Liver (tissue), 9 donors: Measurements from ENCODE around the gene NIBAN1. TPM values are rescaled to one million over a fixed set of nuclear protein-coding genes. Genes with fewer than 3 reads are reported as not detected.

Experiments used
- DNase-seq: peaks from one replicate; pipeline ENCODE4 v3.0.0-alpha.2; 2017; ENCODE audit warnings: low spot score
- H3K27ac ChIP-seq, 2 donors: one replicate each; pipeline ENCODE4 v1.7.0; 2013; ENCODE audit warnings: inconsistent platforms in 2 of 2, low read length in 2 of 2, control low read depth in 1 of 2, low read depth in 1 of 2, mild to moderate bottlenecking in 1 of 2
- H3K27me3 ChIP-seq, 4 donors: one replicate each; pipeline versions ENCODE4 v1.6.1 to v1.7.0; 2013; ENCODE audit warnings: low read length in 3 of 4, inconsistent platforms in 1 of 4, mild to moderate bottlenecking in 1 of 4, moderate library complexity in 1 of 4; ENCODE audit not compliant: control insufficient read depth in 4 of 4, insufficient read depth in 4 of 4
- H3K36me3 ChIP-seq, 4 donors: one replicate each; pipeline versions ENCODE4 v1.6.1 to v1.7.0; 2013; ENCODE audit warnings: low read length in 3 of 4, mild to moderate bottlenecking in 3 of 4, low read depth in 1 of 4, moderate library complexity in 1 of 4; ENCODE audit not compliant: control insufficient read depth in 4 of 4, insufficient read depth in 3 of 4
- H3K4me1 ChIP-seq, 4 donors: one replicate each; pipeline versions ENCODE4 v1.6.1 to v1.7.0; 2013; ENCODE audit warnings: low read length in 3 of 4, mild to moderate bottlenecking in 3 of 4, moderate library complexity in 1 of 4; ENCODE audit not compliant: control insufficient read depth in 4 of 4, insufficient read depth in 4 of 4
- H3K4me3 ChIP-seq, 3 donors: one replicate each; pipeline versions ENCODE4 v1.6.1 to v1.7.0; 2013; ENCODE audit warnings: low read length in 3 of 3, control low read depth in 1 of 3, low read depth in 1 of 3, mild to moderate bottlenecking in 1 of 3
- H3K9ac ChIP-seq, 2 donors: one replicate each; pipeline ENCODE4 v1.7.0; 2013; ENCODE audit warnings: low read length in 2 of 2, mild to moderate bottlenecking in 2 of 2, moderate library complexity in 2 of 2, control low read depth in 1 of 2, low read depth in 1 of 2
- H3K9me3 ChIP-seq, 4 donors: one replicate each; pipeline versions ENCODE4 v1.6.1 to v1.7.0; 2013; ENCODE audit warnings: low read length in 3 of 4; ENCODE audit not compliant: control insufficient read depth in 4 of 4
- ATF3 ChIP-seq: IDR thresholded peaks from 2 replicates; pipeline ENCODE4 v1.6.1; 2016; ENCODE audit warnings: antibody characterized with exemption
- CTCF ChIP-seq: fragments of 150-350 bp; IDR thresholded peaks from 2 replicates; pipeline ENCODE4 v1.5.1; 2017; ENCODE audit warnings: improper control_type of control experiment, low read depth, low read length; ENCODE audit not compliant: missing input control
- EGR1 ChIP-seq, 2 donors: IDR thresholded peaks; 2 replicates each; pipeline ENCODE4 v1.6.1; 2016 to 2018; ENCODE audit warnings: antibody characterized with exemption in 2 of 2, low read depth in 2 of 2
- FOXA1 ChIP-seq: IDR thresholded peaks from 2 replicates; pipeline ENCODE4 v1.6.1; 2016; ENCODE audit warnings: antibody characterized with exemption
- FOXA2 ChIP-seq: IDR thresholded peaks from 2 replicates; pipeline ENCODE4 v1.6.1; 2016; ENCODE audit warnings: antibody characterized with exemption
- GABPA ChIP-seq, 2 donors: IDR thresholded peaks in 1 of 2; conservative IDR thresholded peaks in 1 of 2; 2 replicates each; pipeline ENCODE4 v1.6.1; 2016; ENCODE audit warnings: antibody characterized with exemption in 2 of 2, mild to moderate bottlenecking in 1 of 2, moderate library complexity in 1 of 2
- HNF4A ChIP-seq, 2 donors: conservative IDR thresholded peaks; 2 replicates each; pipeline ENCODE4 v1.6.1; 2016; ENCODE audit warnings: antibody characterized with exemption in 2 of 2, mild to moderate bottlenecking in 2 of 2
- HNF4G ChIP-seq: IDR thresholded peaks from 2 replicates; pipeline ENCODE4 v1.6.1; 2016; ENCODE audit warnings: antibody characterized with exemption
- JUND ChIP-seq, 2 donors: IDR thresholded peaks; 2 replicates each; pipeline ENCODE4 v1.6.1; 2016; ENCODE audit warnings: antibody characterized with exemption in 2 of 2
- MAX ChIP-seq: IDR thresholded peaks from 2 replicates; pipeline ENCODE4 v1.6.1; 2016; ENCODE audit warnings: antibody characterized with exemption
- NR2F2 ChIP-seq: IDR thresholded peaks from 2 replicates; pipeline ENCODE4 v1.6.1; 2016; ENCODE audit warnings: antibody characterized with exemption
- RAD21 ChIP-seq, 2 donors: IDR thresholded peaks; 2 replicates each; pipeline ENCODE4 v1.6.1; 2016; ENCODE audit warnings: antibody characterized with exemption in 2 of 2, mild to moderate bottlenecking in 2 of 2
- REST ChIP-seq: IDR thresholded peaks from 2 replicates; pipeline ENCODE4 v1.6.1; 2016; ENCODE audit warnings: antibody characterized with exemption, mild to moderate bottlenecking
- RXRA ChIP-seq, 2 donors: IDR thresholded peaks; 2 replicates each; pipeline ENCODE4 v1.6.1; 2017 to 2018; ENCODE audit warnings: antibody characterized with exemption in 2 of 2, mild to moderate bottlenecking in 1 of 2
- SP1 ChIP-seq: IDR thresholded peaks from 2 replicates; pipeline ENCODE4 v1.6.1; 2018; ENCODE audit warnings: antibody characterized with exemption, mild to moderate bottlenecking
- TAF1 ChIP-seq: conservative IDR thresholded peaks from 2 replicates; pipeline ENCODE4 v1.6.1; 2016; ENCODE audit warnings: antibody characterized with exemption, mild to moderate bottlenecking
- YY1 ChIP-seq: IDR thresholded peaks from 2 replicates; pipeline ENCODE4 v1.6.1; 2016; ENCODE audit warnings: antibody characterized with exemption, mild to moderate bottlenecking
- ZBTB33 ChIP-seq: IDR thresholded peaks from 2 replicates; pipeline ENCODE4 v1.6.1; 2016; ENCODE audit warnings: antibody characterized with exemption
- WGBS: extraction: QIAGEN DNeasy Blood & Tissue Kit; methylation state at CpG from one replicate; pipeline ENCODE4 v1.1.7; 2013; 5-methylcytosine and 5-hydroxymethylcytosine counted together
- polyA plus RNA-seq, 2 donors: library from polyadenylated mRNA; stranded (reverse) in 1 of 2; unstranded in 1 of 2; fragments of 200-250 nt in 1 of 2; fragments of >200 nt in 1 of 2; fragmentation: Nextera tagmentation in 1 of 2; extraction: Ambion mirVana in 1 of 2; gene quantifications; one replicate each; pipeline versions ENCODE4 v1.2.1 to v1.2.3, GENCODE V29; 2013 to 2015
- total RNA-seq, 2 donors: library from RNA; depleted of rRNA; stranded (reverse); fragments of >200 nt; gene quantifications; one replicate each; pipeline ENCODE4 v1.2.3, GENCODE V29; 2014
- donor health status: healthy.
- donor health status: healthy.
- donor health status: healthy.
- donor health status: healthy.
- donor health status: healthy.

The NIBAN1 gene
- total and polyA plus RNA-seq, 4 donors: 0.50 to 5.5 (median 2.8) TPM

- WGBS: 60% methylated on average over 4 of the region's 4 CpGs
- no peak overlapping the region for H3K9ac ChIP-seq
- H3K36me3 ChIP-seq: no peaks in the 10 kb centered on the region
- no peak overlapping the region for H3K27ac ChIP-seq
- TF ChIP-seq MAX: no peak
- TF ChIP-seq YY1: no peak
- TF ChIP-seq TAF1: no peak
- no peak for TF ChIP-seq NR2F2
- no peak for TF ChIP-seq EGR1 (IDR thresholded peaks at IDR 0.05; ENCODE audit: low read depth in 2 of 2)
- no peak for TF ChIP-seq GABPA (IDR thresholded peaks at IDR 0.05 in 1 of 2, conservative IDR thresholded peaks at IDR 0.05 in 1 of 2)
- peaks cover 0 to 2% (median 0%) of the 10 kb centered on the region in 4 donors for H3K27me3 ChIP-seq
- no peak overlapping the region for H3K4me3 ChIP-seq
- peaks cover 11 to 23% (median 19%) of the 10 kb centered on the region in 4 donors for H3K4me1 ChIP-seq
- DNase-seq: no peak
- H3K9me3 ChIP-seq: no peaks in the 10 kb centered on the region
Measured at GRCh38 chr1:184974837-184975115, 468 bp upstream of the NIBAN1 start.

- 4% methylated on average over 39 of the region's 39 CpGs for WGBS
- no peaks in the 10 kb centered on the region for H3K9me3 ChIP-seq
- TF ChIP-seq FOXA1: no peak
- no peak for TF ChIP-seq CTCF
- no peak for TF ChIP-seq REST
- no peak for TF ChIP-seq FOXA2
- TF ChIP-seq JUND (IDR thresholded peaks at IDR 0.05): no peak
- no peak for TF ChIP-seq ATF3
- peak in 1 of 2 donors; percentile 30 for TF ChIP-seq HNF4A (conservative IDR thresholded peaks at IDR 0.05)
- no peak for TF ChIP-seq TAF1
- no peak for TF ChIP-seq MAX
- no peak for TF ChIP-seq EGR1 (IDR thresholded peaks at IDR 0.05; ENCODE audit: low read depth in 2 of 2)
- TF ChIP-seq NR2F2: no peak
- TF ChIP-seq ZBTB33: no peak
- TF ChIP-seq SP1: no peak
- TF ChIP-seq RXRA (IDR thresholded peaks at IDR 0.05): no peak
- no peak for TF ChIP-seq HNF4G
- TF ChIP-seq RAD21 (IDR thresholded peaks at IDR 0.05): peak in 1 of 2 donors; percentile 29
- no peak for TF ChIP-seq YY1
- DNase-seq: peak; percentile 39
- H3K4me3 ChIP-seq: peak overlapping the region; percentile 15 to 78 (median 64)
- H3K27me3 ChIP-seq: peaks cover 0 to 2% (median 0%) of the 10 kb centered on the region in 4 donors
- H3K4me1 ChIP-seq: peaks cover 11 to 21% (median 19%) of the 10 kb centered on the region in 4 donors
- peak overlapping the region in 1 of 2 donors; percentile 29 for H3K27ac ChIP-seq
- no peak overlapping the region for H3K9ac ChIP-seq
- H3K36me3 ChIP-seq: no peaks in the 10 kb centered on the region
Measured at GRCh38 chr1:184973272-184974055, 844 bp downstream of the NIBAN1 start.
